IMR-90 (cell line): Measurements from ENCODE around the gene CASP2. TPM values are rescaled to one million over a fixed set of nuclear protein-coding genes. Genes with fewer than 3 reads are reported as not detected.
"Not testable (repeated sequence)": the region's sequence is repeated elsewhere in the genome, so short reads cannot be mapped to it uniquely, and the experiment has no call there.

Source experiments
- ATAC-seq: fragments of 200-7000 bp; cut with Tn5 transposase; 2 replicates; pipeline ENCODE4 v1.9.1; 2020; ENCODE audit warnings: low read depth, mild to moderate bottlenecking, moderate library complexity
- BruUV-seq: library from RNA; stranded (reverse); fragments of 400-500 nt; replicated peaks from 2 replicates; lab custom pipeline; 2021; lab: Mats Ljungman, UMichigan
- CTCF ChIA-PET: fragments of 300-600 bp; formaldehyde crosslinking; extraction: SDS; loops from one replicate; lab custom pipeline; 2021; ENCODE audit warnings: antibody characterized with exemption; lab: Yijun Ruan, JAX
- POLR2A ChIA-PET: fragments of 300-600 bp; sonication (Branson Sonifier 250); formaldehyde crosslinking; loops from one replicate; lab custom pipeline; 2022; ENCODE audit warnings: antibody characterized with exemption; ENCODE audit not compliant: unreplicated experiment; lab: Charles Lee
- DNase-seq: peaks from one replicate; pipeline ENCODE4 v3.0.0; 2013
- H2AFZ ChIP-seq: replicated peaks from 2 replicates; pipeline ENCODE3; 2013; ENCODE audit warnings: low read length, mild to moderate bottlenecking; ENCODE audit not compliant: poor library complexity
- H2AK5ac ChIP-seq: 2 replicates; pipeline ENCODE4 v1.6.1; 2013; ENCODE audit warnings: low read depth, low read length, inconsistent platforms
- H2AK9ac ChIP-seq: replicated peaks from 2 replicates; pipeline ENCODE3; 2013; ENCODE audit warnings: mild to moderate bottlenecking, low read depth, low read length, moderate library complexity; ENCODE audit not compliant: poor library complexity
- H2BK120ac ChIP-seq: 2 replicates; pipeline ENCODE4 v1.6.1; 2013; ENCODE audit warnings: low read depth, low read length, inconsistent platforms
- H2BK15ac ChIP-seq: 3 replicates; pipeline ENCODE4 v1.6.1; 2013; ENCODE audit warnings: low read depth, low read length, inconsistent platforms
- H2BK20ac ChIP-seq: 2 replicates; pipeline ENCODE4 v1.6.1; 2013; ENCODE audit warnings: low read depth, mild to moderate bottlenecking, inconsistent platforms, low read length, moderate library complexity
- H2BK5ac ChIP-seq: 2 replicates; pipeline ENCODE4 v1.6.1; 2013; ENCODE audit warnings: mild to moderate bottlenecking, low read depth, low read length, inconsistent platforms; ENCODE audit not compliant: poor library complexity, severe bottlenecking
- H3K14ac ChIP-seq: replicated peaks from 2 replicates; pipeline ENCODE4 v1.6.1; 2013; ENCODE audit warnings: low read depth, low read length, inconsistent platforms
- H3K18ac ChIP-seq: 2 replicates; pipeline ENCODE4 v1.6.1; 2013; ENCODE audit warnings: low read depth, low read length, control low read depth
- H3K23ac ChIP-seq: 2 replicates; pipeline ENCODE4 v1.6.1; 2013; ENCODE audit warnings: low read depth, low read length, inconsistent platforms
- H3K27ac ChIP-seq: 2 replicates; pipeline ENCODE4 v1.5.1; 2013; ENCODE audit warnings: mild to moderate bottlenecking, control low read depth, low read length; ENCODE audit not compliant: insufficient read depth
- H3K27me3 ChIP-seq: 2 replicates; pipeline ENCODE4 v1.6.1; 2013; ENCODE audit warnings: low read length; ENCODE audit not compliant: control insufficient read depth, insufficient read depth
- H3K36me3 ChIP-seq: 2 replicates; pipeline ENCODE4 v1.6.1; 2013; ENCODE audit warnings: low read length, mixed read lengths; ENCODE audit not compliant: control insufficient read depth, insufficient read depth
- H3K4ac ChIP-seq: 2 replicates; pipeline ENCODE4 v1.6.1; 2013; ENCODE audit warnings: low read depth, low read length, inconsistent platforms
- H3K4me1 ChIP-seq: 2 replicates; pipeline ENCODE4 v1.6.1; 2013; ENCODE audit warnings: low read length, mixed read lengths; ENCODE audit not compliant: control insufficient read depth, insufficient read depth
- H3K4me2 ChIP-seq: 2 replicates; pipeline ENCODE4 v1.6.1; 2013; ENCODE audit warnings: low read depth, mild to moderate bottlenecking, control low read depth, low read length, moderate library complexity
- H3K4me3 ChIP-seq: 2 replicates; pipeline ENCODE4 v1.5.1; 2013; ENCODE audit warnings: low read depth, mild to moderate bottlenecking, control low read depth, low read length, moderate library complexity; ENCODE audit not compliant: insufficient read depth
- H3K56ac ChIP-seq: 2 replicates; pipeline ENCODE4 v1.6.1; 2013; ENCODE audit warnings: low read length, inconsistent platforms; ENCODE audit not compliant: insufficient read depth; ENCODE audit errors: extremely low read depth
- H3K79me1 ChIP-seq, 2 experiments: 2 replicates each; pipeline ENCODE4 v1.6.1; 2013; ENCODE audit warnings: low read length in 2 of 2, inconsistent platforms in 1 of 2, low read depth in 1 of 2
- H3K9ac ChIP-seq: 2 replicates; pipeline ENCODE4 v1.6.1; 2013; ENCODE audit warnings: low read depth, low read length, control low read depth
- H3K9me1 ChIP-seq: 2 replicates; pipeline ENCODE4 v1.6.1; 2013; ENCODE audit warnings: low read length, inconsistent platforms; ENCODE audit not compliant: insufficient read depth
- H3K9me3 ChIP-seq: 2 replicates; pipeline ENCODE4 v1.6.1; 2013; ENCODE audit warnings: low read length; ENCODE audit not compliant: control insufficient read depth, insufficient read depth
- H4K20me1 ChIP-seq: 2 replicates; pipeline ENCODE4 v1.6.1; 2013; ENCODE audit warnings: low read length, inconsistent platforms; ENCODE audit not compliant: insufficient read depth
- H4K5ac ChIP-seq: 2 replicates; pipeline ENCODE4 v1.6.1; 2013; ENCODE audit warnings: mild to moderate bottlenecking, low read depth, low read length, control low read depth
- H4K8ac ChIP-seq, 2 experiments: 2 replicates each; pipeline ENCODE4 v1.6.1; 2013; ENCODE audit warnings: low read depth in 2 of 2, low read length in 2 of 2, control low read depth in 1 of 2, inconsistent platforms in 1 of 2
- H4K91ac ChIP-seq: 2 replicates; pipeline ENCODE4 v1.6.1; 2013; ENCODE audit warnings: low read depth, low read length, inconsistent platforms; ENCODE audit not compliant: insufficient read depth
- WGBS, 2 experiments: methylation state at CpG; one replicate each; pipeline versions ENCODE4 v1.1.5 to v1.1.7; 2013; ENCODE audit warnings: missing lambda C conversion rate in 2 of 2; ENCODE audit not compliant: insufficient read length in 1 of 2; ENCODE audit errors: extremely low coverage in 2 of 2; 5-methylcytosine and 5-hydroxymethylcytosine counted together
- dilution Hi-C: fragments of 300-500 bp; cut with HindIII; formaldehyde crosslinking; loops from one replicate; pipeline ENCODE4 v1.14.3; 2018; ENCODE audit warnings: low sequenced_read_pairs; ENCODE audit not compliant: unreplicated experiment
- in situ Hi-C: fragments of 300-500 bp; cut with MboI; formaldehyde crosslinking; loops from 3 replicates; pipeline ENCODE4 v1.14.3; 2019; ENCODE audit warnings: low sequenced_read_pairs, inconsistent platforms, mixed read lengths
- intact Hi-C: fragments of 100-400 bp; cut with micrococcal nuclease; formaldehyde crosslinking; loops from 2 replicates; pipeline ENCODE4 v1.10.0; 2022
- polyA plus RNA-seq, 3 experiments: library from polyadenylated mRNA; depleted of rRNA; stranded (reverse); fragments of >200 nt; gene quantifications; 2 replicates each; pipeline ENCODE4 v1.2.3, GENCODE V29; 2012; ENCODE audit warnings: low replicate concordance in 1 of 3
- total RNA-seq: library from RNA; depleted of rRNA; stranded (reverse); fragments of >200 nt; gene quantifications from 2 replicates; pipeline ENCODE4 v1.2.3, GENCODE V29; 2012

The CASP2 gene
- total and polyA plus RNA-seq, 2 of the 4 experiments (the other 2 are of a cell fraction): 15.4 to 25.6 TPM

- Histone ChIP-seq H3K36me3 (peaks cover 19% of the 10 kb centered on the region), H3K79me1 (peaks cover 0 to 17% of the 10 kb centered on the region in 2 experiments), H2AK9ac (peak overlapping the region; percentile 97), H3K4me2 (peak overlapping the region; percentile 88), H3K4ac (peak overlapping the region; percentile 97), H2AFZ (peak overlapping the region; percentile 100), H3K9ac (peak overlapping the region; percentile 98), H3K14ac (peak overlapping the region; percentile 90; the same call in 1 of the 2 replicates), H4K8ac (peak overlapping the region; percentile 92 to 96; a peak in 3 of 4 replicates), H3K23ac (peak overlapping the region; percentile 26; the same call in 1 of the 2 replicates), H3K4me3 (peak overlapping the region; percentile 97)
- H4K91ac ChIP-seq, dilution Hi-C loops, H2AK5ac ChIP-seq, intact Hi-C loops, H3K4me1 ChIP-seq, H2BK20ac ChIP-seq, H2BK5ac ChIP-seq, DNase-seq, ATAC-seq, H3K18ac ChIP-seq, H3K27me3 ChIP-seq, H3K56ac ChIP-seq, H4K20me1 ChIP-seq, H3K9me1 ChIP-seq, H2BK120ac ChIP-seq, in situ Hi-C loops, H4K5ac ChIP-seq, H2BK15ac ChIP-seq, H3K27ac ChIP-seq, H3K9me3 ChIP-seq, BruUV-seq: not testable (repeated sequence)
- ChIA-PET CTCF (interaction anchor here (1.6 kb wide), 1 partner anchor 24 kb away, joined by 8 read pairs; no protein-coding TSS in a partner anchor), POLR2A (interaction anchor here (0.7 to 0.9 kb wide), 2 partner anchors 24 to 835 kb away, joined by 3 to 4 read pairs; partner anchors contain the start of gene CASP2)
- WGBS, 2 experiments: 89% methylated on average over 9 of the region's 15 CpGs; no CpG with 5 or more reads in 1 of the 2 experiments
These were observed 24.0 kb upstream of the CASP2 start for GRCh38 chr7:143264196-143264568.
